Left ventricle myocardium inferior (tissue), 1 donor: ENCODE data around the gene AUTS2. TPM values are rescaled to one million over a fixed set of nuclear protein-coding genes. Genes with fewer than 3 reads are reported as not detected.
"Not testable (repeated sequence)": the region's sequence is repeated elsewhere in the genome, so short reads cannot be mapped to it uniquely, and the experiment has no call there.

Experiments used
- DNase-seq: peaks from one replicate; pipeline ENCODE4 v3.0.0-alpha.2; 2020
- H3K27ac ChIP-seq: fragments of 200-600 bp; replicated peaks from 2 replicates; pipeline ENCODE4 v1.8.0; 2021
- H3K27me3 ChIP-seq: fragments of 200-600 bp; 2 replicates; pipeline ENCODE4 v1.8.0; 2021; ENCODE audit warnings: low read depth
- H3K36me3 ChIP-seq: fragments of 200-600 bp; 2 replicates; pipeline ENCODE4 v1.8.0; 2021
- H3K4me1 ChIP-seq: fragments of 200-600 bp; 2 replicates; pipeline ENCODE4 v1.8.0; 2021
- H3K4me3 ChIP-seq: fragments of 200-600 bp; 2 replicates; pipeline ENCODE4 v1.8.0; 2021; ENCODE audit warnings: mild to moderate bottlenecking, moderate library complexity
- H3K9me3 ChIP-seq: fragments of 200-600 bp; replicated peaks from 2 replicates; pipeline ENCODE4 v1.8.0; 2021
- CTCF ChIP-seq: fragments of 200-600 bp; IDR thresholded peaks from 2 replicates; pipeline ENCODE4 v1.8.0; 2021; ENCODE audit warnings: antibody characterized with exemption, mild to moderate bottlenecking, borderline replicate concordance
- intact Hi-C: fragments of 100-400 bp; cut with micrococcal nuclease; formaldehyde crosslinking; loops from one replicate; pipeline ENCODE4 v1.11.0; 2022
- total RNA-seq: library from RNA; stranded (reverse); fragmentation: NEBNext Ultra II Directional; extraction: Animal tissue kit (Norgen Biotek cat#: 25700); gene quantifications from one replicate; pipeline ENCODE4 v1.2.1, GENCODE V29; 2021
- donor health status: DM: no; HTN: yes; CAD: no; lungs with severe emphysema.

Gene AUTS2
- total RNA-seq, 1 donor from 2014 or later: 10.5 TPM

GRCh38 chr7:70590126-70590854, 992.0 kb downstream of the AUTS2 start:
- TF ChIP-seq CTCF: no peak
- H3K27ac ChIP-seq: no peak overlapping the region
- intact Hi-C loops: no loop called here

GRCh38 chr7:70591643-70592042, 993.4 kb downstream of the AUTS2 start:
- peaks cover 39% of the 10 kb centered on the region for H3K27me3 ChIP-seq
- no peak for DNase-seq
- no peaks in the 10 kb centered on the region for H3K36me3 ChIP-seq
- H3K4me3 ChIP-seq: no peak overlapping the region
- no peak overlapping the region for H3K27ac ChIP-seq
- H3K9me3 ChIP-seq: no peaks in the 10 kb centered on the region
- intact Hi-C loops: no loop called here
- TF ChIP-seq CTCF: no peak
- H3K4me1 ChIP-seq: peaks cover 10% of the 10 kb centered on the region

More at GRCh38 chr7:70590126-70590854, 992.0 kb downstream of the AUTS2 start:
- peaks cover 26% of the 10 kb centered on the region for H3K27me3 ChIP-seq
- H3K4me1 ChIP-seq: no peaks in the 10 kb centered on the region
- H3K9me3 ChIP-seq: no peaks in the 10 kb centered on the region
- no peak overlapping the region for H3K4me3 ChIP-seq
- no peak for DNase-seq
- no peaks in the 10 kb centered on the region for H3K36me3 ChIP-seq

GRCh38 chr7:70592171-70592570, 993.9 kb downstream of the AUTS2 start:
- Histone ChIP-seq H3K4me3 (no peak overlapping the region), H3K4me1 (peaks cover 10% of the 10 kb centered on the region)
- intact Hi-C loops: no loop called here

GRCh38 chr7:70594170-70594569, 995.9 kb downstream of the AUTS2 start:
- no peak for DNase-seq
- Histone ChIP-seq H3K9me3 (no peaks in the 10 kb centered on the region), H3K27ac (no peak overlapping the region), H3K4me3 (no peak overlapping the region), H3K4me1 (peaks cover 10% of the 10 kb centered on the region), H3K36me3 (no peaks in the 10 kb centered on the region), H3K27me3 (peaks cover 41% of the 10 kb centered on the region)
- TF ChIP-seq CTCF: no peak
- intact Hi-C loops: no loop called here

More at GRCh38 chr7:70592171-70592570, 993.9 kb downstream of the AUTS2 start:
- no peak for TF ChIP-seq CTCF
- Histone ChIP-seq H3K9me3 (no peaks in the 10 kb centered on the region), H3K27ac (no peak overlapping the region), H3K27me3 (peaks cover 41% of the 10 kb centered on the region), H3K36me3 (no peaks in the 10 kb centered on the region)
- DNase-seq: no peak

GRCh38 chr7:70594885-70595284, 996.6 kb downstream of the AUTS2 start:
- DNase-seq, H3K36me3 ChIP-seq, H3K4me3 ChIP-seq, H3K27ac ChIP-seq, intact Hi-C loops, H3K9me3 ChIP-seq: not testable (repeated sequence)
- H3K27me3 ChIP-seq: peaks cover 41% of the 10 kb centered on the region
- peaks cover 10% of the 10 kb centered on the region for H3K4me1 ChIP-seq

- peaks cover 4% of the 10 kb centered on the region for H3K9me3 ChIP-seq
- no peak overlapping the region for H3K27ac ChIP-seq
- peaks cover 10% of the 10 kb centered on the region for H3K4me1 ChIP-seq
- peaks cover 41% of the 10 kb centered on the region for H3K27me3 ChIP-seq
- H3K36me3 ChIP-seq: no peaks in the 10 kb centered on the region
- no peak for DNase-seq
- H3K4me3 ChIP-seq: peak overlapping the region; percentile 59
- intact Hi-C loops: no loop called here
- no peak for TF ChIP-seq CTCF
These were observed 997.1 kb downstream of the AUTS2 start for GRCh38 chr7:70595370-70595754.
